GM10248 (cell line): ENCODE results near the gene PHLDA1.

ENCODE experiments used
- CTCF ChIA-PET: fragments of 300-600 bp; sonication (Branson Sonifier 250); formaldehyde crosslinking; extraction: SDS; loops from one replicate; lab custom pipeline; 2021; ENCODE audit warnings: antibody characterized with exemption; lab: Yijun Ruan, JAX
- POLR2A ChIA-PET: fragments of 350-650 bp; sonication (Branson Sonifier 250); formaldehyde crosslinking; extraction: SDS; loops from one replicate; lab custom pipeline; 2020; ENCODE audit warnings: antibody characterized with exemption; lab: Yijun Ruan, JAX
- DNase-seq: peaks from one replicate; pipeline ENCODE4 v3.0.0; 2012; ENCODE audit errors: extremely low spot score
- CTCF ChIP-seq: IDR thresholded peaks from 2 replicates; pipeline ENCODE4 v1.5.1; 2012; ENCODE audit warnings: mild to moderate bottlenecking, low read depth; ENCODE audit errors: extremely low read depth, missing control alignments, control extremely low read depth

PHLDA1 gene

GRCh38 chr12:76014007-76014406 lies 17.6 kb downstream of the PHLDA1 start:
- no peak for TF ChIP-seq CTCF
- ChIA-PET POLR2A (interaction anchor here (2.9 kb wide), 1 partner anchor 17 kb away, joined by 10 read pairs; the partner anchor contains the start of gene PHLDA1), CTCF (interaction anchor here (1.0 to 2.2 kb wide), 3 partner anchors 11 to 32 kb away, joined by 3 to 6 read pairs (median 5); partner anchors contain the start of gene PHLDA1)
- no peak for DNase-seq

- ChIA-PET CTCF (interaction anchor here (1.0 to 2.2 kb wide), 3 partner anchors 10 to 32 kb away, joined by 3 to 6 read pairs (median 5); partner anchors contain the start of gene PHLDA1), POLR2A (interaction anchor here (2.9 kb wide), 1 partner anchor 18 kb away, joined by 10 read pairs; the partner anchor contains the start of gene PHLDA1)
- DNase-seq = no peak
- no peak for TF ChIP-seq CTCF
Measured at GRCh38 chr12:76013603-76014002, 18.0 kb downstream of the PHLDA1 start.

GRCh38 chr12:76012644-76013043 lies 18.9 kb downstream of the PHLDA1 start:
- CTCF ChIA-PET = interaction anchor here (0.8 to 2.2 kb wide), 3 partner anchors 8 to 33 kb away, joined by 3 to 6 read pairs (median 4); no protein-coding TSS in a partner anchor
- no peak for TF ChIP-seq CTCF
- DNase-seq = no peak
- POLR2A ChIA-PET = interaction anchor here (2.9 kb wide), 1 partner anchor 19 kb away, joined by 10 read pairs; the partner anchor contains the start of gene PHLDA1

- TF ChIP-seq CTCF = no peak
- POLR2A ChIA-PET = interaction anchor here (0.5 kb wide), 1 partner anchor 339 kb away, joined by 6 read pairs; no protein-coding TSS in a partner anchor
- DNase-seq = no peak
- CTCF ChIA-PET = interaction anchor here (0.9 to 1.4 kb wide), 4 partner anchors 13 to 116 kb away, joined by 3 to 4 read pairs (median 3); partner anchors contain the start of gene PHLDA1
Measured at GRCh38 chr12:76010732-76011458, 20.7 kb downstream of the PHLDA1 start.

GRCh38 chr12:76008428-76008827 lies 23.1 kb downstream of the PHLDA1 start:
- ChIA-PET CTCF (no interaction called here), POLR2A (interaction anchor here (1.0 kb wide), 1 partner anchor 23 kb away, joined by 4 read pairs; the partner anchor contains the start of gene PHLDA1)

More at GRCh38 chr12:76008428-76008827, 23.1 kb downstream of the PHLDA1 start:
- no peak for TF ChIP-seq CTCF
- no peak for DNase-seq
